K562 (cell line): Measurements from ENCODE around the gene FCRL6. TPM values are rescaled to one million over a fixed set of nuclear protein-coding genes. Genes with fewer than 3 reads are reported as not detected.

Experiments
- ATAC-seq: fragments of 200-7000 bp; cut with Tn5 transposase; 3 replicates; pipeline ENCODE4 v1.9.1; 2020; ENCODE audit warnings: moderate library complexity
- BruUV-seq: library from RNA; stranded (reverse); fragments of 400-500 nt; replicated peaks from 2 replicates; lab custom pipeline; 2021; lab: Mats Ljungman, UMichigan
- CTCF ChIA-PET: fragments of 300-600 bp; formaldehyde crosslinking; extraction: SDS; loops from one replicate; lab custom pipeline; 2021; ENCODE audit warnings: low intra/inter-chr PET ratio; lab: Yijun Ruan, JAX
- POLR2A ChIA-PET: fragments of 300-600, 350-650 bp; sonication (Branson Sonifier 250); formaldehyde crosslinking; extraction: SDS; loops from one replicate; lab custom pipeline; 2021; ENCODE audit warnings: antibody characterized with exemption, inconsistent platforms; lab: Yijun Ruan, JAX
- DNase-seq, 4 experiments: peaks; one replicate each; pipeline versions ENCODE4 v3.0.0 to v3.0.0-alpha.2; 2011 to 2018; ENCODE audit warnings: low spot score in 3 of 4, mixed read lengths in 3 of 4; ENCODE audit errors: extremely low read depth in 1 of 4
- FAIRE-seq: peaks from 2 replicates; lab custom pipeline; 2011; peaks lifted over from hg19 to GRCh38; lab: Jason Lieb, UNC
- H2AFZ ChIP-seq: 2 replicates; pipeline ENCODE4 v1.6.0; 2011; ENCODE audit warnings: low read depth, low read length, control low read depth, inconsistent platforms
- H3K27ac ChIP-seq: fragments of 200-600 bp; 3 replicates; pipeline ENCODE4 v1.8.0; 2011; ENCODE audit warnings: low read depth, mild to moderate bottlenecking, control low read depth, inconsistent platforms, low read length, moderate library complexity, mixed read lengths; ENCODE audit errors: extremely low read depth
- H3K27me3 ChIP-seq, 2 experiments: fragments of 300-600 bp in 1 of 2; 2 replicates in 1 of 2; 3 replicates in 1 of 2; pipeline versions ENCODE4 v1.6.0 to v1.8.0; 2011; ENCODE audit warnings: inconsistent platforms in 2 of 2, low read length in 2 of 2, mild to moderate bottlenecking in 1 of 2, mixed read lengths in 1 of 2, moderate library complexity in 1 of 2; ENCODE audit not compliant: control insufficient read depth in 2 of 2, insufficient read depth in 2 of 2
- H3K36me3 ChIP-seq: fragments of 300-600 bp; 3 replicates; pipeline ENCODE4 v1.8.0; 2011; ENCODE audit warnings: mild to moderate bottlenecking, low read length, inconsistent platforms; ENCODE audit not compliant: control insufficient read depth, insufficient read depth
- H3K4me1 ChIP-seq, 2 experiments: fragments of 200-600 bp in 1 of 2; replicated peaks in 1 of 2; 2 replicates in 1 of 2; 3 replicates in 1 of 2; pipeline versions ENCODE4 v1.5.1 to v1.8.0; 2011; ENCODE audit warnings: inconsistent platforms in 2 of 2, low read length in 2 of 2, mild to moderate bottlenecking in 1 of 2, mixed read lengths in 1 of 2, moderate library complexity in 1 of 2; ENCODE audit not compliant: control insufficient read depth in 2 of 2, insufficient read depth in 2 of 2
- H3K4me2 ChIP-seq: 2 replicates; pipeline ENCODE4 v1.6.1; 2011; ENCODE audit warnings: low read length, control low read depth, inconsistent platforms, mixed read lengths; ENCODE audit not compliant: insufficient read depth
- H3K4me3 ChIP-seq: fragments of 200-600 bp; sonication (generic), shearing (Covaris generic); 2 replicates; pipeline ENCODE4 v1.5.1; 2016; ENCODE audit warnings: control low read depth, inconsistent platforms
- H3K79me2 ChIP-seq: fragments of 200-600 bp; 3 replicates; pipeline ENCODE4 v1.8.0; 2011; ENCODE audit warnings: low read length, inconsistent platforms; ENCODE audit not compliant: control insufficient read depth, insufficient read depth
- H3K9ac ChIP-seq, 2 experiments: 2 replicates each; pipeline versions ENCODE4 v1.6.0 to v1.6.1; 2011; ENCODE audit warnings: low read depth in 2 of 2, low read length in 2 of 2, control low read depth in 1 of 2, inconsistent platforms in 1 of 2, mild to moderate bottlenecking in 1 of 2, mixed read lengths in 1 of 2; ENCODE audit not compliant: insufficient read depth in 1 of 2
- H3K9me1 ChIP-seq: one replicate; pipeline ENCODE4 v1.6.0; 2011; ENCODE audit warnings: inconsistent platforms, mild to moderate bottlenecking, low read length, moderate library complexity; ENCODE audit not compliant: control insufficient read depth, insufficient read depth
- H3K9me3 ChIP-seq: replicated peaks from 2 replicates; pipeline ENCODE4 v1.5.1; 2011; ENCODE audit warnings: low read depth, low read length, inconsistent platforms; ENCODE audit not compliant: control insufficient read depth, insufficient read depth
- H4K20me1 ChIP-seq: replicated peaks from 2 replicates; pipeline ENCODE4 v1.6.1; 2011; ENCODE audit warnings: low read length, inconsistent platforms, mixed read lengths; ENCODE audit not compliant: control insufficient read depth, insufficient read depth
- CBFA2T3 ChIP-seq: fragments of 450-650 bp; IDR thresholded peaks from 2 replicates; pipeline ENCODE4 v1.6.1; 2017
- ID3 ChIP-seq, 2 experiments: fragments of 250-450 bp in 1 of 2; fragments of 450-650 bp in 1 of 2; sonication (Bioruptor Pico) in 1 of 2; IDR thresholded peaks; 2 replicates each; pipeline versions ENCODE4 v1.6.1 to v1.8.0; 2016 to 2021; ENCODE audit warnings: mild to moderate bottlenecking in 2 of 2, moderate library complexity in 2 of 2, missing compliant biosample characterization in 1 of 2, missing genetic modification characterization in 1 of 2
- ILF3 ChIP-seq: fragments of 450-650 bp; IDR thresholded peaks from 2 replicates; pipeline ENCODE4 v1.6.1; 2018; ENCODE audit warnings: antibody characterized with exemption, mild to moderate bottlenecking, moderate library complexity, borderline replicate concordance
- PATZ1 ChIP-seq: fragments of 250-450 bp; sonication (Bioruptor Pico); IDR thresholded peaks from 2 replicates; pipeline ENCODE4 v1.5.0; 2020; ENCODE audit warnings: mild to moderate bottlenecking, borderline replicate concordance
- ZNF639 ChIP-seq, 2 experiments: fragments of 200-800 bp in 1 of 2; sonication (Bioruptor generic) in 1 of 2; sonication (generic) in 1 of 2; formaldehyde crosslinking in 1 of 2; IDR thresholded peaks in 1 of 2; conservative IDR thresholded peaks in 1 of 2; 2 replicates each; pipeline versions ENCODE4 v1.5.0 to v1.6.1; 2016 to 2020; ENCODE audit warnings: missing compliant biosample characterization in 1 of 2, missing genetic modification characterization in 1 of 2, missing genetic modification reagents in 1 of 2
- whole genome bisulfite sequencing: fragments of 100-300 bp; shearing (Covaris generic); methylation state at CpG from one replicate; pipeline ENCODE4 v1.1.6; 2016; ENCODE audit warnings: low coverage, mixed read lengths; ENCODE audit not compliant: insufficient coverage; ENCODE audit errors: missing lambda C conversion rate; 5-methylcytosine and 5-hydroxymethylcytosine counted together
- in situ Hi-C: fragments of 300-500 bp; cut with MboI; formaldehyde crosslinking; loops from 4 replicates; pipeline ENCODE4 v1.15.0; 2018; ENCODE audit warnings: inconsistent platforms, mixed read lengths
- intact Hi-C: fragments of 100-400 bp; cut with micrococcal nuclease; formaldehyde crosslinking; loops from 2 replicates; pipeline ENCODE4 v1.14.2; 2022
- polyA plus RNA-seq, 8 experiments: library from polyadenylated mRNA; depleted of rRNA in 4 of 8; stranded (reverse) in 5 of 8; unstranded in 3 of 8; fragments of >200 nt; fragmentation: Nextera tagmentation in 2 of 8; fragmentation: Illumina TruSeq in 1 of 8; extraction: Ambion mirVana in 2 of 8; extraction: Trizol in 1 of 8; gene quantifications; 2 replicates each; pipeline versions ENCODE4 v1.2.1 to v1.2.3, GENCODE V29; 2011 to 2014; ENCODE audit warnings: inconsistent platforms in 1 of 8, missing spikeins in 1 of 8
- total RNA-seq, 7 experiments: library from RNA; depleted of rRNA in 6 of 7; stranded (reverse); fragments of >200 nt in 6 of 7; fragmentation: Illumina TruSeq in 2 of 7; extraction: Trizol in 2 of 7; gene quantifications; 2 replicates each; pipeline versions ENCODE4 v1.2.1 to v1.2.3, GENCODE V29; 2011 to 2021; ENCODE audit warnings: low replicate concordance in 1 of 7
- TF ChIP-seq, protein P1 (sequence below): sonication (generic); formaldehyde crosslinking; IDR thresholded peaks from 2 replicates; pipeline ENCODE4 v1.8.0; 2022; ENCODE audit warnings: mild to moderate bottlenecking, missing genetic modification reagents
- TF ChIP-seq, protein P2 (sequence below), 2 experiments: fragments of 450-650 bp; IDR thresholded peaks; 2 replicates each; pipeline ENCODE4 v1.6.1; 2018; ENCODE audit warnings: mild to moderate bottlenecking in 2 of 2, low read depth in 1 of 2; ENCODE audit not compliant: partially characterized antibody in 2 of 2

FCRL6 gene
- total and polyA plus RNA-seq, 9 of the 15 experiments (the other 6 are each of a cell fraction or from before 2014, with no cell fraction given): not detected

GRCh38 chr1:159755451-159756007 is 46.6 kb upstream of the FCRL6 start:
- FAIRE-seq (no peak), ATAC-seq (no peak), DNase-seq (no peak)
- no peak overlapping the region for H3K27ac ChIP-seq
- intact Hi-C loops (no loop called here), in situ Hi-C loops (no loop called here)
- no peaks in the 10 kb centered on the region for H3K4me1 ChIP-seq
- ChIA-PET POLR2A (no interaction called here), CTCF (no interaction called here)
- H3K4me2 ChIP-seq: no peak overlapping the region
- no peaks in the 10 kb centered on the region for H3K36me3 ChIP-seq
- H3K9me1 ChIP-seq: no peaks in the 10 kb centered on the region
- no peaks in the 10 kb centered on the region for H3K79me2 ChIP-seq
- no peak overlapping the region for H2AFZ ChIP-seq
- no peaks in the 10 kb centered on the region for H3K27me3 ChIP-seq
- H4K20me1 ChIP-seq: no peaks in the 10 kb centered on the region
- no peak overlapping the region for H3K4me3 ChIP-seq
- H3K9me3 ChIP-seq: no peaks in the 10 kb centered on the region
- WGBS: 0% methylated on average over 3 of the region's 3 CpGs
- no peak overlapping the region for H3K9ac ChIP-seq
- BruUV-seq: no TSS peak
- no peak for TF ChIP-seq ILF3
- TF ChIP-seq ZNF639 (CRISPR knock-in tag; conservative IDR thresholded peaks at IDR 0.05 in 1 of 2, IDR thresholded peaks at IDR 0.05 in 1 of 2): no peak
- TF ChIP-seq CBFA2T3: no peak
- TF ChIP-seq, protein P1, sequence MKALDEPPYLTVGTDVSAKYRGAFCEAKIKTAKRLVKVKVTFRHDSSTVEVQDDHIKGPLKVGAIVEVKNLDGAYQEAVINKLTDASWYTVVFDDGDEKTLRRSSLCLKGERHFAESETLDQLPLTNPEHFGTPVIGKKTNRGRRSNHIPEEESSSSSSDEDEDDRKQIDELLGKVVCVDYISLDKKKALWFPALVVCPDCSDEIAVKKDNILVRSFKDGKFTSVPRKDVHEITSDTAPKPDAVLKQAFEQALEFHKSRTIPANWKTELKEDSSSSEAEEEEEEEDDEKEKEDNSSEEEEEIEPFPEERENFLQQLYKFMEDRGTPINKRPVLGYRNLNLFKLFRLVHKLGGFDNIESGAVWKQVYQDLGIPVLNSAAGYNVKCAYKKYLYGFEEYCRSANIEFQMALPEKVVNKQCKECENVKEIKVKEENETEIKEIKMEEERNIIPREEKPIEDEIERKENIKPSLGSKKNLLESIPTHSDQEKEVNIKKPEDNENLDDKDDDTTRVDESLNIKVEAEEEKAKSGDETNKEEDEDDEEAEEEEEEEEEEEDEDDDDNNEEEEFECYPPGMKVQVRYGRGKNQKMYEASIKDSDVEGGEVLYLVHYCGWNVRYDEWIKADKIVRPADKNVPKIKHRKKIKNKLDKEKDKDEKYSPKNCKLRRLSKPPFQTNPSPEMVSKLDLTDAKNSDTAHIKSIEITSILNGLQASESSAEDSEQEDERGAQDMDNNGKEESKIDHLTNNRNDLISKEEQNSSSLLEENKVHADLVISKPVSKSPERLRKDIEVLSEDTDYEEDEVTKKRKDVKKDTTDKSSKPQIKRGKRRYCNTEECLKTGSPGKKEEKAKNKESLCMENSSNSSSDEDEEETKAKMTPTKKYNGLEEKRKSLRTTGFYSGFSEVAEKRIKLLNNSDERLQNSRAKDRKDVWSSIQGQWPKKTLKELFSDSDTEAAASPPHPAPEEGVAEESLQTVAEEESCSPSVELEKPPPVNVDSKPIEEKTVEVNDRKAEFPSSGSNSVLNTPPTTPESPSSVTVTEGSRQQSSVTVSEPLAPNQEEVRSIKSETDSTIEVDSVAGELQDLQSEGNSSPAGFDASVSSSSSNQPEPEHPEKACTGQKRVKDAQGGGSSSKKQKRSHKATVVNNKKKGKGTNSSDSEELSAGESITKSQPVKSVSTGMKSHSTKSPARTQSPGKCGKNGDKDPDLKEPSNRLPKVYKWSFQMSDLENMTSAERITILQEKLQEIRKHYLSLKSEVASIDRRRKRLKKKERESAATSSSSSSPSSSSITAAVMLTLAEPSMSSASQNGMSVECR (CRISPR knock-in tag): no peak
- no peak for TF ChIP-seq ID3 (CRISPR knock-in tag; IDR thresholded peaks at IDR 0.05)
- no peak for TF ChIP-seq ID3 (tag; IDR thresholded peaks at IDR 0.05)
- no peak for TF ChIP-seq PATZ1 (CRISPR knock-in tag)
- TF ChIP-seq, protein P2, sequence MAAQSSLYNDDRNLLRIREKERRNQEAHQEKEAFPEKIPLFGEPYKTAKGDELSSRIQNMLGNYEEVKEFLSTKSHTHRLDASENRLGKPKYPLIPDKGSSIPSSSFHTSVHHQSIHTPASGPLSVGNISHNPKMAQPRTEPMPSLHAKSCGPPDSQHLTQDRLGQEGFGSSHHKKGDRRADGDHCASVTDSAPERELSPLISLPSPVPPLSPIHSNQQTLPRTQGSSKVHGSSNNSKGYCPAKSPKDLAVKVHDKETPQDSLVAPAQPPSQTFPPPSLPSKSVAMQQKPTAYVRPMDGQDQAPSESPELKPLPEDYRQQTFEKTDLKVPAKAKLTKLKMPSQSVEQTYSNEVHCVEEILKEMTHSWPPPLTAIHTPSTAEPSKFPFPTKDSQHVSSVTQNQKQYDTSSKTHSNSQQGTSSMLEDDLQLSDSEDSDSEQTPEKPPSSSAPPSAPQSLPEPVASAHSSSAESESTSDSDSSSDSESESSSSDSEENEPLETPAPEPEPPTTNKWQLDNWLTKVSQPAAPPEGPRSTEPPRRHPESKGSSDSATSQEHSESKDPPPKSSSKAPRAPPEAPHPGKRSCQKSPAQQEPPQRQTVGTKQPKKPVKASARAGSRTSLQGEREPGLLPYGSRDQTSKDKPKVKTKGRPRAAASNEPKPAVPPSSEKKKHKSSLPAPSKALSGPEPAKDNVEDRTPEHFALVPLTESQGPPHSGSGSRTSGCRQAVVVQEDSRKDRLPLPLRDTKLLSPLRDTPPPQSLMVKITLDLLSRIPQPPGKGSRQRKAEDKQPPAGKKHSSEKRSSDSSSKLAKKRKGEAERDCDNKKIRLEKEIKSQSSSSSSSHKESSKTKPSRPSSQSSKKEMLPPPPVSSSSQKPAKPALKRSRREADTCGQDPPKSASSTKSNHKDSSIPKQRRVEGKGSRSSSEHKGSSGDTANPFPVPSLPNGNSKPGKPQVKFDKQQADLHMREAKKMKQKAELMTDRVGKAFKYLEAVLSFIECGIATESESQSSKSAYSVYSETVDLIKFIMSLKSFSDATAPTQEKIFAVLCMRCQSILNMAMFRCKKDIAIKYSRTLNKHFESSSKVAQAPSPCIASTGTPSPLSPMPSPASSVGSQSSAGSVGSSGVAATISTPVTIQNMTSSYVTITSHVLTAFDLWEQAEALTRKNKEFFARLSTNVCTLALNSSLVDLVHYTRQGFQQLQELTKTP (IDR thresholded peaks at IDR 0.05; ENCODE audit: low read depth in 1 of 2, partially characterized antibody in 2 of 2): no peak
